HUDEP-2 (cell line): ENCODE data around the gene PFN2.

Experiments used
- DNase-seq, 76 experiments: peaks; one replicate each; lab custom pipeline; 2025; ENCODE audit not compliant: unreplicated experiment in 76 of 76; lab: John Stamatoyannopoulos, UW

Gene PFN2

GRCh38 chr3:149933008-149933407 is 37.7 kb downstream of the PFN2 start:
- no peak for DNase-seq

DNA sequence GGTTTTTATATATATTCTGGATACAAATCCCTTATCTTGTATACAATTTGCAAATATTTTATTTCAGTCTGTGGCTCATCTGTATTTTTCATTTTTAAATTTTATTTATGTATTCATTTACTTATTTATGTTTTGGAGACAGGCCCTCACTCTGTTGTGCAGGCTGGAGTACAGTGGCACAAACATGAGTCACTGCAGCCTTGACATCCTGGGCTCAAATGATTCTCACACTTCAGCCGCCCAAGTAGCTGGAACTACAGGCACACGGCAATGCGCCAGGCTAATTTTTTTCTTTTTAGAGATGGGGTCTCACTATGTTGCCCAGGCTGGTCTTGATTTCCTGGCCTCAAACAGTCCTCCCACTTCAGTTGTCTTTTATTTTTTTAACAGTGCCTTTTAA is 50.6 kb downstream of the PFN2 start:
- no peak for DNase-seq

DNA sequence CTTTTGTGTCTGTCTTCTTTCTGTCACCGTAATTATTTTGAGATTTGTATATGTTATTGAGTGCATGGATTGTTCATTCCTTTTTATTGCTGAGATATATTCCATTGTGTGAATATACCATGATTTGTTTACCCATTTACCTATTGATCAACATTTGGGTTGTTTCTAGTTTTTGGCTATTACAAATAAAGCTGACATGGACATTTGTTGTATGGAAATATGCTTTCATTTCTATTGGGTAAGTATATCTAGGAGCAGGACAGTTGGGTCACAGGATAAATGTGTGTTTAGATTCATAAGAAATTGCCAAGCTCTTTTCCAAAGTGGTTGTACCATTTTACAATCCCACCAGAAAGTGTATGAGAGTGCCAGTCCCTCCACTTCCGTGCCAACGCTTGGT is 51.2 kb downstream of the PFN2 start:
- no peak for DNase-seq

DNA sequence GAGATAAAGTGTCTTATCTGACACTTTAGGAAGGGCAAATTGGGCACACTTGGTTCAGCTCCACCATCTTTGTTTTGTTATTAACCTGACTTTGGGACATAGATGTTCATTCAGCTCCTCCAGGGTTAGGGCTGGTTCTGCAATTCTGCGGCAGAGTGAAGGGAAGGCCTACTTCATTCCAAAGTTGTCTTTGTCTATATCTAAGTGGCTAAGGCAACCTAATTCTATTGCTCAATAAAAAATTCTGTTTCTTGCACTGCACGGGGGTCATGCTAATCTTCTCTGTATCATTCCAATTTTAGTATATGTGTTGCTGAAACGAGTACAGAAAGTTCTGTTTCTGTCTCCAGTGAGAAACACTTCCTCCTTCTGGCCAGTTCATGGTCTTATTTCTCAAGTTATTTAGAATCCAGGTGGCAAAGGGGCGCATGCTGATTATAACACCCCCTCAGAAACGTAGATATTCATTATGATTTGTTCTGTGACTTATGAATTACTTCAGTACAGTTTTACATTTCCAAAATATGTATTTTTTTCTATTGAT is 53.5 kb downstream of the PFN2 start:
- no peak for DNase-seq
